Naive thymus-derived CD4-positive, alpha-beta T cell (primary cell): Measurements from ENCODE around the gene HAS3. TPM values are rescaled to one million over a fixed set of nuclear protein-coding genes. Genes with fewer than 3 reads are reported as not detected.
A peak's percentile ranks its signal among the peaks of the same experiment; 100 is the strongest.

ENCODE experiments used
- ATAC-seq: fragments of 150-1000 bp; cut with Tn5 transposase; 2 replicates; pipeline ENCODE4 v1.10.0; 2021; ENCODE audit warnings: mild to moderate bottlenecking, moderate library complexity
- CTCF ChIA-PET: fragments of 350-600 bp; sonication (Branson Sonifier 250); formaldehyde crosslinking; loops from one replicate; lab custom pipeline; 2021; ENCODE audit warnings: antibody characterized with exemption; lab: Charles Lee
- POLR2A ChIA-PET: fragments of 350-600 bp; sonication (Branson Sonifier 250); formaldehyde crosslinking; loops from one replicate; lab custom pipeline; 2021; ENCODE audit warnings: antibody characterized with exemption, inconsistent platforms; lab: Charles Lee
- DNase-seq, 9 donors: peaks; one replicate each; pipeline versions ENCODE4 v3.0.0 to v3.0.0-alpha.2; 2020 to 2022; ENCODE audit warnings: mixed read lengths in 1 of 9
- H3K27ac ChIP-seq: one replicate; pipeline ENCODE4 v1.7.0; 2013; ENCODE audit warnings: mild to moderate bottlenecking, low read depth, low read length, moderate library complexity
- H3K27me3 ChIP-seq, 2 donors: one replicate each; pipeline ENCODE4 v1.7.0; 2013; ENCODE audit warnings: low read length in 2 of 2, mild to moderate bottlenecking in 2 of 2, moderate library complexity in 2 of 2; ENCODE audit not compliant: control insufficient read depth in 2 of 2, insufficient read depth in 2 of 2
- H3K36me3 ChIP-seq, 3 experiments: 1 replicate in 2 of 3; 2 replicates in 1 of 3; pipeline ENCODE4 v1.7.0; 2013; ENCODE audit warnings: low read length in 3 of 3, mild to moderate bottlenecking in 3 of 3, moderate library complexity in 1 of 3; ENCODE audit not compliant: insufficient read depth in 3 of 3, control insufficient read depth in 2 of 3
- H3K4me1 ChIP-seq, 2 donors: one replicate each; pipeline ENCODE4 v1.7.0; 2013; ENCODE audit warnings: low read length in 2 of 2, mild to moderate bottlenecking in 2 of 2, moderate library complexity in 1 of 2; ENCODE audit not compliant: control insufficient read depth in 2 of 2, insufficient read depth in 2 of 2
- H3K4me3 ChIP-seq: 2 replicates; pipeline ENCODE4 v1.7.0; 2013; ENCODE audit warnings: mild to moderate bottlenecking, low read length
- H3K9me3 ChIP-seq, 3 experiments: 1 replicate in 2 of 3; 2 replicates in 1 of 3; pipeline ENCODE4 v1.7.0; 2013; ENCODE audit warnings: low read length in 3 of 3; ENCODE audit not compliant: control insufficient read depth in 2 of 3
- H3K27ac Mint-ChIP-seq, 9 donors: one replicate each; pipeline ENCODE4 v1.8.0; 2020 to 2022; ENCODE audit warnings: mixed read lengths in 9 of 9, mild to moderate bottlenecking in 8 of 9, moderate library complexity in 5 of 9, inconsistent platforms in 2 of 9
- H3K27me3 Mint-ChIP-seq, 5 donors: one replicate each; pipeline ENCODE4 v1.8.0; 2021 to 2022; ENCODE audit warnings: mixed read lengths in 5 of 5, mild to moderate bottlenecking in 1 of 5
- H3K36me3 Mint-ChIP-seq, 5 donors: one replicate each; pipeline ENCODE4 v1.8.0; 2020 to 2022; ENCODE audit warnings: mixed read lengths in 5 of 5, mild to moderate bottlenecking in 3 of 5, inconsistent platforms in 1 of 5
- H3K4me1 Mint-ChIP-seq, 7 donors: one replicate each; pipeline ENCODE4 v1.8.0; 2020 to 2022; ENCODE audit warnings: mixed read lengths in 7 of 7, mild to moderate bottlenecking in 3 of 7, inconsistent platforms in 1 of 7
- H3K4me3 Mint-ChIP-seq, 10 donors: one replicate each; pipeline ENCODE4 v1.8.0; 2020 to 2022; ENCODE audit warnings: mild to moderate bottlenecking in 10 of 10, mixed read lengths in 10 of 10, moderate library complexity in 6 of 10, inconsistent platforms in 2 of 10
- H3K9me3 Mint-ChIP-seq, 11 donors: one replicate each; pipeline ENCODE4 v1.8.0; 2020 to 2022; ENCODE audit warnings: mixed read lengths in 11 of 11, mild to moderate bottlenecking in 4 of 11, inconsistent platforms in 1 of 11, moderate library complexity in 1 of 11
- intact Hi-C, 2 donors: fragments of 100-400 bp; cut with micrococcal nuclease; formaldehyde crosslinking; loops; one replicate each; pipeline ENCODE4 v1.15.1; 2023
- polyA plus RNA-seq, 2 donors: library from polyadenylated mRNA; unstranded; fragments of 300-500 nt; fragmentation: Illumina TruSeq; gene quantifications; one replicate each; pipeline ENCODE4 v1.2.3, GENCODE V29; 2021
- total RNA-seq, 6 experiments: library from RNA in 5 of 6; stranded (reverse) in 5 of 6; gene quantifications; 1 replicate in 5 of 6; 2 replicates in 1 of 6; pipeline ENCODE4 v1.2.3 and lab custom pipeline; 2021 to 2026

Gene HAS3
- total and polyA plus RNA-seq, 7 experiments from 2014 or later, result 0.24 to 4.2 (median 2.9) TPM; not detected in 1

DNA sequence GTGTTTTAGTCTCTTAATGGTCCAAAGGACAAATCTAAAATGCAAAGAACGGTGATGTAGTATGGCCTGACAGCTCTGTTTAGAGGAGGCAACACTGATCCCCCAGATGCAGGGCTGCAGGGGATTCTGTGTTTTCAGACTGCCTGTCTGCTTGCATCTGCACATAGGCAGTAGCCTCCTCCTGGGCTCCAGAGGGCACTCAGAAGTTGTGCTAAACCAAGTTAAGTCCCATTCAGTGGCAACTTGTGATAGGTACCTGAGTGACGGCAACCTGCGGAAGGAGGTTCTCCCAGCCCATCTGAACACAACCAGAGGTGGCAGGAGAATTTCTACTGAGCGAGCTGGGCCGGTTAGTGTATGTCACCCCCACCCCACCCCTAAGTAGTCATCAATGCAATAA lies 9.9 kb downstream of the HAS3 start:
- no peak overlapping the region for H3K4me3 ChIP-seq
- POLR2A ChIA-PET, result no interaction called here
- Mint-ChIP-seq H3K36me3 (peaks cover 0 to 42% (median 20%) of the 10 kb centered on the region in 5 donors), H3K9me3 (no peaks in the 10 kb centered on the region), H3K27ac (no peak overlapping the region), H3K4me3 (no peak overlapping the region), H3K27me3 (peaks cover 0 to 5% (median 0%) of the 10 kb centered on the region in 5 donors), H3K4me1 (peaks cover 2 to 16% (median 10%) of the 10 kb centered on the region in 7 donors)
- H3K9me3 ChIP-seq, result no peaks in the 10 kb centered on the region
- intact Hi-C loops, result no loop called here
- no peak for ATAC-seq
- CTCF ChIA-PET, result no interaction called here
- H3K27ac ChIP-seq, result no peak overlapping the region
- peaks cover 0 to 67% (median 3%) of the 10 kb centered on the region in 3 experiments for H3K36me3 ChIP-seq
- H3K4me1 ChIP-seq, result no peaks in the 10 kb centered on the region
- H3K27me3 ChIP-seq, result no peaks in the 10 kb centered on the region
- no peak for DNase-seq

DNA sequence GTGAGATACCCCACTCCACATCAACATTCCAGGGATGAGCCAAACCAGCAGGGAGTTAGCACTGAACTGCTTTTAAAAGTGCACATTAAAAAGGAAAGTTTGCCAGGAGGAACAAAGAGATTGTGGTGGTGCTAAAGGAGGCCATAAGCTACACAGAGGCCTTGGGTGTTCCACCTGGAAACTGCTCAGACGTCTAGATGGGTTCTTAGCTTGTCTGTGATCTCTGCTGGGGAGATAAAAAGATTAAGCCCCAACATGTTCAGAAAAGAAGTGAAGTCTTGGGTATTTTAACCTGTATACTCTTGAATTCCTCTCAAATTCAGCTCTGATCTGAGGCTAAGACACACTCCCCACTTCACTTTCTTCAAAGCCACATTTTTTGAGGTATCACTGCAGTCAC lies 10.4 kb downstream of the HAS3 start:
- intact Hi-C loops, result no loop called here
- H3K9me3 Mint-ChIP-seq, result no peaks in the 10 kb centered on the region
- peaks cover 0 to 16% (median 10%) of the 10 kb centered on the region in 7 donors for H3K4me1 Mint-ChIP-seq
- Histone ChIP-seq H3K4me3 (no peak overlapping the region), H3K4me1 (no peaks in the 10 kb centered on the region), H3K27me3 (no peaks in the 10 kb centered on the region), H3K27ac (no peak overlapping the region), H3K36me3 (peaks cover 0 to 67% (median 3%) of the 10 kb centered on the region in 3 experiments), H3K9me3 (no peaks in the 10 kb centered on the region)
- no peak overlapping the region for H3K4me3 Mint-ChIP-seq
- peaks cover 0 to 42% (median 16%) of the 10 kb centered on the region in 5 donors for H3K36me3 Mint-ChIP-seq
- H3K27me3 Mint-ChIP-seq, result no peaks in the 10 kb centered on the region
- peak overlapping the region in 1 of 9 donors; percentile 70 for H3K27ac Mint-ChIP-seq
- POLR2A ChIA-PET, result no interaction called here
- DNase-seq (no peak), ATAC-seq (no peak)
- CTCF ChIA-PET, result interaction anchor here (0.5 kb wide), 1 partner anchor 41 kb away, joined by 3 read pairs; no protein-coding TSS in a partner anchor

DNA sequence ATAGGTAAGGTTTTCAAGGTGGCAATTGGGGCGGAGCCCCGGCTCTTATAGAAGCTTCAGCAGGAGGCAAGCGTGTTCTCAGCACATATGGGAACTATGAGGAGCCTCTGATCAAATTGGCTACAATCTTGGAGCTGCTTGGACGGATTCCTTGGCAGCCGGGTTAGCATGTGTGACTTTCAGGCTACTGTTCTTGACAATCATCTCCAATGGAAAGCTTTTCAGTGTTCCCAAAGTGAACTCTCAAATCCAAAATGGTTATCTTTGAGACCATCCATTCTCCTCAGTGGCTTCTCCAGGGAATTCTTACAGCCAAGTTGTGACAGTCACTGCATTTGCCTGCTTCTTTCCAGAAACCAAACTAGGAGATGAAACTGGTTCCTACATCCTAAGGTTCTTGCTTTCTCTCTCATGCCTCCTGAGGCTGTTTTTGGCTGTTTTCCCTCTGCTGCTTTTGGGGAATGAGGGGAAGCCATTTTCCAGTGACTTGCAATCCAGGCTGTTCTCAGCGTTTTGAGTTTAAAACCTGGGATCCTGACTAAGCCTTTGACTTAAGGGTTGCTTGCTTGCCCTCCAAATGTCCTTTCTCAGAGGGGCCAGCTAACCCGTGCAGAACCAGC lies 10.9 kb downstream of the HAS3 start:
- H3K9me3 ChIP-seq, result no peaks in the 10 kb centered on the region
- H3K27me3 Mint-ChIP-seq, result no peaks in the 10 kb centered on the region
- no peaks in the 10 kb centered on the region for H3K9me3 Mint-ChIP-seq
- CTCF ChIA-PET, result interaction anchor here (0.5 to 0.6 kb wide), 2 partner anchors 41 to 118 kb away, joined by 3 read pairs; no protein-coding TSS in a partner anchor
- H3K27me3 ChIP-seq, result no peaks in the 10 kb centered on the region
- intact Hi-C loops, result no loop called here
- no peak overlapping the region for H3K27ac ChIP-seq
- H3K4me1 Mint-ChIP-seq, result peaks cover 0 to 16% (median 10%) of the 10 kb centered on the region in 7 donors
- no peak for ATAC-seq
- peaks cover 0 to 45% (median 14%) of the 10 kb centered on the region in 5 donors for H3K36me3 Mint-ChIP-seq
- H3K4me3 ChIP-seq, result no peak overlapping the region
- H3K4me3 Mint-ChIP-seq, result no peak overlapping the region
- H3K4me1 ChIP-seq, result no peaks in the 10 kb centered on the region
- peaks cover 0 to 72% (median 3%) of the 10 kb centered on the region in 3 experiments for H3K36me3 ChIP-seq
- no peak for DNase-seq
- peak overlapping the region in 1 of 9 donors; percentile 70 for H3K27ac Mint-ChIP-seq
- POLR2A ChIA-PET, result no interaction called here

DNA sequence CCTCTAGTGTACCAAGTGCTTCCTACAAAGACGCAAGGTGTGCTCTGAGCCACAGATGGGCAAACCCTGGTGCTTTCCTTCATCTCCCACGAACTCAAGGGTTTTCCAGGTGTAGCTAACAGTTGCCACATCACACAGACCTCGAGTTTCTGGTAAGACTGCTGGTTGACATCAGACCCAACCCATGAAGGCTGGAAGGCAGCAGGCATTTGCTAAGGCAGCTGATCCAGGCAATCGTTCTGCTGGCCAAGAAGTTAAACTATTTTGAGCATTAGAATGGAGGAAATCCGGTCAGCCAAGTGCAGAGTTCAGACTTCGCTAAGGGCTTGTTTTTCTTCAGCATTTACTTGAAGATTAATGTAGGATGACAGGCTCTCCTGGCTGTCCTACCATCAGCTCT lies 11.5 kb downstream of the HAS3 start:
- ChIA-PET CTCF (interaction anchor here (0.6 kb wide), 1 partner anchor 117 kb away, joined by 3 read pairs; no protein-coding TSS in a partner anchor), POLR2A (no interaction called here)
- Mint-ChIP-seq H3K4me3 (no peak overlapping the region), H3K27ac (no peak overlapping the region), H3K36me3 (peaks cover 0 to 41% (median 15%) of the 10 kb centered on the region in 5 donors), H3K9me3 (no peaks in the 10 kb centered on the region), H3K4me1 (peaks cover 0 to 16% (median 10%) of the 10 kb centered on the region in 7 donors), H3K27me3 (no peaks in the 10 kb centered on the region)
- ATAC-seq (no peak), DNase-seq (no peak)
- Histone ChIP-seq H3K27me3 (no peaks in the 10 kb centered on the region), H3K4me1 (no peaks in the 10 kb centered on the region), H3K9me3 (no peaks in the 10 kb centered on the region), H3K36me3 (peaks cover 0 to 73% (median 3%) of the 10 kb centered on the region in 3 experiments), H3K27ac (no peak overlapping the region), H3K4me3 (no peak overlapping the region)
- intact Hi-C loops, result no loop called here

DNA sequence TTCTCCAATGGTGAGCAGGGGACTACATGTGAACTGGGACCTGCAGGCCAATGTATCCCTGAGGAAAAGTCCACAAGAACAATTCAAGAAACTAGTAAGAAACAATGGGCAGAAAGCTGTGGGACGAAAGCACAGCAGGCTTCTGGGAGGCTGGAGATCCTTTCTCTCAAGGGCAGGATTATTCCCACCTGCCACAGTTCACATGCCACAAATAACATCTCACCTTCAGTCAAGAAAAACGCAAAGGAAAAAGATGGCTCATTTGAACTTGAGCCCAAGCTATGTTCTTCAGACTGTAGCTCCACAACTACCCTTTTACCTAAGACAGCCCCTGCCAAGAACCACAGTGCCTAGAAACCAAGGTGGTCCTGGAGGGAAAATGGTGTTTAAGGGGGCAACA lies 13.0 kb downstream of the HAS3 start:
- Mint-ChIP-seq H3K27me3 (no peaks in the 10 kb centered on the region), H3K27ac (peak overlapping the region in 1 of 9 donors; percentile 10), H3K36me3 (peaks cover 0 to 41% (median 17%) of the 10 kb centered on the region in 5 donors), H3K9me3 (no peaks in the 10 kb centered on the region), H3K4me1 (peaks cover 0 to 15% (median 10%) of the 10 kb centered on the region in 7 donors), H3K4me3 (no peak overlapping the region)
- intact Hi-C loops, result no loop called here
- H3K27ac ChIP-seq, result no peak overlapping the region
- POLR2A ChIA-PET, result no interaction called here
- CTCF ChIA-PET, result interaction anchor here (0.9 kb wide), 1 partner anchor 11 kb away, joined by 3 read pairs; no protein-coding TSS in a partner anchor
- DNase-seq, result no peak
- H3K4me1 ChIP-seq, result no peaks in the 10 kb centered on the region
- H3K9me3 ChIP-seq, result no peaks in the 10 kb centered on the region
- H3K4me3 ChIP-seq, result no peak overlapping the region
- H3K27me3 ChIP-seq, result no peaks in the 10 kb centered on the region
- H3K36me3 ChIP-seq, result peaks cover 0 to 73% (median 3%) of the 10 kb centered on the region in 3 experiments
- no peak for ATAC-seq

DNA sequence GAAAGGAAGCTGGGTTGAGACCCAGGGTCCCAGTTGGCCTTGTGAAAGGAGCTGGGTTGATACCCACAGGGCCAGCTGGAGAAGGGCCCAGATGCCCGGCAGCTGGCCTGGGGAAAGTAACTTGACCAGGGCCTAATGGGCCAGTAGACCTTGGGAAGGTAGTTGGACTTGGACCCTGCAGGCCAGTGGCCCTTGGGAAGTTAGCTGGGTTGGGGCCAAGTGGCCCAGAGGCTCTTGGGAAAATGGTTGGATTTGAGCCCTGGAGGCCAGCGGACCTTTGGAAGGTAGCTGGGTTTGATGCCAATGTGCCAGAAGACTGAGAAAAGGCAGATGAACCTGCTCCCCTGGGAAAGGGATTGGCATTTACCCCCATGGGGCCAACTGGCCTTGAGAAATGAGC lies 13.5 kb downstream of the HAS3 start:
- Mint-ChIP-seq H3K27ac (no peak overlapping the region), H3K4me1 (peaks cover 0 to 17% (median 10%) of the 10 kb centered on the region in 7 donors), H3K27me3 (no peaks in the 10 kb centered on the region), H3K9me3 (no peaks in the 10 kb centered on the region), H3K4me3 (no peak overlapping the region), H3K36me3 (peaks cover 0 to 35% (median 16%) of the 10 kb centered on the region in 5 donors)
- Histone ChIP-seq H3K36me3 (peaks cover 0 to 70% (median 3%) of the 10 kb centered on the region in 3 experiments), H3K27me3 (no peaks in the 10 kb centered on the region), H3K27ac (no peak overlapping the region), H3K4me3 (no peak overlapping the region), H3K4me1 (no peaks in the 10 kb centered on the region), H3K9me3 (no peaks in the 10 kb centered on the region)
- ATAC-seq (no peak), DNase-seq (no peak)
- intact Hi-C loops, result no loop called here
- CTCF ChIA-PET, result interaction anchor here (0.9 kb wide), 1 partner anchor 11 kb away, joined by 3 read pairs; no protein-coding TSS in a partner anchor
- POLR2A ChIA-PET, result no interaction called here
